GM21447 (cell line): ENCODE measurements around the gene NOC2L.
A peak's percentile ranks its signal among the peaks of the same experiment; 100 is the strongest.
"Not testable (repeated sequence)": the region's sequence is repeated elsewhere in the genome, so short reads cannot be mapped to it uniquely, and the experiment has no call there.

Experiments used
- ATAC-seq: cut with Tn5 transposase; IDR thresholded peaks from one replicate; pipeline ENCODE4 v1.9.1; 2021; ENCODE audit not compliant: unreplicated experiment

The NOC2L gene

DNA sequence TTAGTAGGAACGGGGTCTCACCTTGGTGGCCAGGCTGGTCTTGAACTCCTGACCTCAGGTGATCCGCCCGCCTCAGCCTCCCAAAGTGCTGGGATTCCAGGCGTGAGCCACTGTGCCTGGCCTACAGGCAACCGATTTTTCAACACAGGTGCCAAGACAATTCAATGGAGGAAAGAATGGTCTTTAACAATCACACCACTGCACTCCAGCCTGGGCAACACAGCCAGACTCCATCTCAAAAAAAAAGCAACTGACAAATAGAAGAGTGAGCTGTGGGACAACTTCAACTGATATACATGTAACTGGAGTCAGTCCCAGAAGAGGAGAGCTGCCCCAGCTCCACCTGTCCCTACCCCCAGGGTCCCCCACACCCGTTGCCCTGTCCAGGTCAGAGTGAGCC is 35.5 kb upstream of the NOC2L start:
- ATAC-seq = not testable (repeated sequence)

DNA sequence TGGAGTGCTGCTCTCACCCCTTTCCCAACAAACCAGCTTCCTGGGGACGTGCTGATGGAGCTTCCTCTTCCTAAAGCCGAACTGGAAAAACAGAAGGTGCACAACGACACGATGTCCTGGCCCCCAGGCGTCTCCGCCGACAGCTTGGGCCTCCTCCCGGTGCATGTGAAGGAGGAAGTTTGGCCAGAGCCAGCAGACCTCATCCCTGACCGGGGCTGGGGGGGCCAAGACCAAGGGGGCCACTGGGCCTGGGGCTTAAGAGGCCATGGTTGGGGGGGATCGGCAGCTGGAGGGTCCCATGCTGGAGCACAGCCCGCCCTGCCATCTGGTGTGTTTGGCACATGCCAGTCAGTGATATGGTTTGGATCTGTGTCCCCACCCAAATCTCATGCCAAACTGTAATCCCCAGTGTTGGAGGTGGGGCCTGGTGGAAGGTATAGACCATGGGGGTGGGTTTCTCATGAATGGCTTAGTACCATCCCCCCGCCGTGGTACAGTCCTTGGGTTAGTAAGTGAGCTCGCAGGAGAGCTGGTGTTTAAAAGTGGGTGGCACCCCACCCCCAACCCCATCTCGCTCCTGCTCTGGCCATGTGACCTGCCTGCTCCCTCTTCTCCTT is 34.4 kb upstream of the NOC2L start:
- no peak for ATAC-seq

DNA sequence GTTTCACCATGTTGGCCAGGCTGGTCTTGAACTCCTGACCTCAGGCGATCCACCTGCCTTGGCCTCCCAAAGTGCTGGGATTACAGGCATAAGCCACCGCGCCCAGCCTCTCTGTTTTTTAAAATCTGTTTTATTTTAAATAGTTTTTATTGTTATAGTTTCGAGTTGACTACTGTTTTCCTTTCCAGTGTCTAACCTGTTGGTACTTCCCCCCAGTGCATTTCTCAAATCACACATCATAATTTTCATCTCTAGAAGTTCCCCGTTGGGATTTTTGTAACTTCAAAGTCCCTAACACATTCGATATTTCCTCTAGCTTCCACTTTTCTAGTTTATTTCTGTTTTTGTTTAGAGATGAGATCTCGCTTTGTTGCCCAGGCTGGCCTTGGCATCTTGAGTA is 33.3 kb upstream of the NOC2L start:
- no peak for ATAC-seq

DNA sequence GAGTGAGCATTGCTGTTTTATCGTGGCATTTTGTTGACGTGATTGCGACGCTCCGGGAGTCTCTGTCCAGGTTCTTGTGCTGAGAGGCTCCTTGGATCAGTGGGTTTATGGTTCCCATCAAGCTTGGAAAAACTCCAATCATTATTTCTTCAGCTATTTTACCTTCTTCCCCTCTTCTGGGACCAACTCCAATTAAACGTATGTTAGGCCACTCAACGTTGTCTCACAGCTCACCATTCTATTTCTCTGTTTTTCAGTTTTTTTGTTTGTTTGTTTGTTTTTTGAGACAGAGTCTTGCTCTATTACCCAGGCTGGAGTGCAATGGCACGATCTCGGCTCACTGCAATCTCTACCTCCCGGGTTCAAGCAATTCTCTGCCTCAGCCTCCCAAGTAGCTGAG is 32.8 kb upstream of the NOC2L start:
- ATAC-seq = no peak

DNA sequence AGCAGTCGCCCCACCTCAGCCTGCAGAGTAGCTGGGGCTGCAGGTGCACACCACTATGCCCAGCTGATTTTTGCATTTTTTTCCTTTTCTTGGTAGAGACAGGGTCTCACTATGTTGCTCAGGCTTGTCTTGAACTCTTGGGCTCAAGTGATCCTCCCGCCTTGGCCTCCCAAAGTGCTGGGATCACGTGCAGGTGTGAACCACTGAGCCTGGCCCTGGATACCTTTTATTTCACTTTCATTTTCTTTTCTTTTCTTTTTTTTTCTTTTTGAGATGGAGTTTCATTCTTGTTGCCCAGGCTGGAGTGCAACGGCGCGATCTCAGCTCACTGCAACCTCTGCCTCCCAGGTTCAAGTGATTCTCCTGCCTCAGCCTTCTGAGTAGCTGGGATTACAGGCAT is 32.2 kb upstream of the NOC2L start:
- not testable (repeated sequence) for ATAC-seq

DNA sequence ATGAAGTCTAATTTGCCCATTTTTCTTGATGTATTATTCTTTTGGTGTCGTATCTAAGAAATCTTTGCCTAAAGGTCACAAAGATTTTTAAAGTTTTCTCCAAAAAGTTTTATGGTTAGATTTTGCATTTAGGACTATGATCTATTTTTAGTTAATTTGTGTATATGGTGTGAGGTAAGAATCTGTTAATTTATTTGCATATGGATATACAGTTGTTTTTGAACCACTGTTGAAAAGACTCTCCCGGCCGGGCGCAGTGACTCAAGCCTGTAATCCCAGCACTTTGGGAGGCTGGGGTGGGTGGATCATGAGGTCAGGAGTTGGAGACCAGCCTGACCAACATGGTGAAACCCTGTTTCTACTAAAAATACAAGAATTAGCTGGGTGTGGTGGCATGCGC is 29.0 kb upstream of the NOC2L start:
- ATAC-seq = not testable (repeated sequence)

DNA sequence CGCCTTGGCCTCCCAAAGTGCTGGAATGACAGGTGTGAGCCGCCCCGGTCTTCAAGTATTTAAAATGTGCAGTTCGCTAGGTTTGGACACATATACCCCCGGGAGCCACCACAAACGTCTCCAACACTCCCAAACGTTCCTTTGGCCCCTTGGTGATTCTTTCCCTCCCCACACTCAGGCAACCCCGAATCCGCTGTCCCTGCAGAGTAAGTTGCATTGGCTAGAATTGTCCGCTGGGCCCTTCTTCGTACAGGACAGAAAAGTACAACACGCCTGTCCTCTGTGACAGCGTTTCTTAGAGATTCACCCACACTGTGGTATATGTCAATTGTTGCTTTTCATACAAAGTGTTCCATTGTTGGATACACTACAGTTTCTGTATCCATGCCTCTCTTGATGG is 26.1 kb upstream of the NOC2L start:
- no peak for ATAC-seq

DNA sequence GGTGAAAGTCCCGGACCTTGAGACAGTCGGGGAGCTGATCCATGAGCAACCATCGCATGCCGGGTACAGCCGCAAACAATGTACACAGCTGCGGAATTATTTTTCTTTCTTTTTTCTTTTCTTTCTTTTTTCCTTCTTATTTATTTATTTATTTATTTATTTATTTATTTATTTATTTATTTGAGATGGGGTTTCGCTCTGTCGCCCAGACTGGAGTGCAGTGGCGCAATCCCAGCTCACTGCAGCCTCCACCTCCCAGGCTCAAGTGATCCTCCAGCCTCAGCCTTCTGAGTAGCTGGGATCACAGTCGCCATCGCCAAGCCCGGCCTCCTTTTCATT is 25.4 kb upstream of the NOC2L start:
- ATAC-seq = no peak

DNA sequence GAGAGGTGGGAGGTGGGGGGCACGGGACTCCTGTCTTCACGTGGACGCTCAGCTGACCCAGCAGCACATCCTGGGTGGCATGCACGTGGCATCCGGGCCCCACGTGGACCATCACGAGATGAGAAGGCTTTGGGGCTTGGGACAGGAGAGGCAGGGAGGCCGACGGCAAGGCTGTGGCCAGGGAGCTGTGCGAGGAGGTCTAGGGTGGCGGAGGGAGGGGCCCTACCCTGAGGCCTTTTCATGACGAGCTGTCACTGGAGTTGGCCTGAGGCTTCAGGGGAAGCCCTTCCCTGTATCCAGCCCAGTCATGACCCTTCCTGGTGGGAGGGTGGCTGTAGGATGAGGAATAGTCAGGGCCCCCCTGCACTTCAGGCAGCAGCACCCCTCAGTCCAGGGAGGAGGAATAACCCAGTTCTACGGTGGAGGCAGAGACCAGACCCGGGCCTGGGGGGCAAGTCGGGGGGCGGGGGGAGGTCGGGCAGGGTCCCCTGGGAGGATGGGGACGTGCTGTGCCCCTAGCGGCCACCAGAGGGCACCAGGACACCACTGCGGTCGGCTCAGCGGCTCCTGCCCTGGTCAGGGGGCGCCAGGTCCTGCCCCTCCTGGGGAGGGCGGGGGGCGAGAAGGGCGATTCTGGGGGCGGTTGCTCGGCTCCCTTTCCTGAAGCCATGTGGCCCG is 24.9 kb upstream of the NOC2L start:
- ATAC-seq = no peak

DNA sequence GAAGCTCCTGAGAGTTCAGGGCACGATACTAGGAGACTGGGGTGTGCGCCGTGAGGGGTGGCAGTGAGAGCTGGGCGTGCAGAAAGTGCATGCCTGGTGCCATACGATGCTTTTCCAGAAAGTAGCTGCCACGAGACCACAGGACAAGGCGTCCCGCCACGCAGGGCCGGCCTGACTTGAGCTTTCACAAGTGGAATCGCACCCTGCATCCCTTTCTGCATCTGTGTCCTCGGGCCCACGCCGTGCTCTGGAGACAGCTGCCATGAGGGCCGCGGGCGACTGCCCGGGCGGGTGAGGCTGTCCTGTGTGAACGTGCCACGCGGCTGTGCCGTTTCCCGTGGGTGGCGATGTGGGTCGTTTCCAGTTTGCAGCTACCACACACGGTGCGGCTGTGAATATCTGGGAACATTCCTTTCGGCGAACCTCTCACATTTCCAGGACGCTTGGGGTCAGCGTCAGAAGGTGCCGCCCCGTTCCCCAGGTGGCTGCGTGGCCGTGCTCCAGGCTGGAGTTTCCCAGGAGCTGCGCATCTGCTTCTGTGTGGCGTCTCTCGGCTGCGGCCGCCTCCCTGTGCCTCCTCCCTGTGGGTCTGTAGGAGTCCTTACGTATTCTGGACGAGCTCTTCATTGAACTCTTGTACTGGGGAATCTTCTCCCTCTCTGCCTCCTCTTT is 23.8 kb upstream of the NOC2L start:
- no peak for ATAC-seq

DNA sequence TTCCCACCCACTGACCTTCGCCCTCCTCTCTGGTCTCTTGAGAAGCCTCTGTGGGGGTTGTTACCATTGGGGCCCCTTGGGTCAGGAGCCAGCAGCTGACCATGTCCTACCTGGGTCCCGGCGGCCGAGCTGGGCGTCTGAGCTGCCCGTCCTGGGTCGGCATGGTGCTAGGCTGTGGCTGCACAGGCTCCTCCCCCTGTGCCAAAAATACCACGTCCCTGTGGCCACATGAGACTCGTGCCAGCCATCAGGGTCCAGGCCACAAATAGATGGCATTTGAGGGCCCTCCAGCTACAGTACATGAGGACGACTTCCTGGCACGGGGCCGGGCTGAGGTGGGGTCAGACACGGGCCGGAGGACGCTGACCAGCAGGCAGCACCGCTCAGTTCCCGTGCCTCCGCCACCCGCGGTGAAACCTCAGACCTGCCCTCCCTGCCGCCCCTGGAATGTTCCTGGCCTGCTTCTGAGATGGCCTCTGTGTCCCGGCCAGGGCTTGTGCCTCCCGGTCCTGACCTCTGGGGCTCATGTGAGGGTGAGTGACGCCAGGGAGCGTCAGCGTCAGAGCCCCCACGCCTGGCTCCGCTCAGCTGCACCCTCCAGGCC is 23.0 kb upstream of the NOC2L start, which contains the start of gene PERM1:
TSS of gene PERM1 (minus strand) at position 139 of the 604 bp plus-strand sequence. CDS start 1,064 bp downstream, outside the sequence.
- no peak for ATAC-seq

DNA sequence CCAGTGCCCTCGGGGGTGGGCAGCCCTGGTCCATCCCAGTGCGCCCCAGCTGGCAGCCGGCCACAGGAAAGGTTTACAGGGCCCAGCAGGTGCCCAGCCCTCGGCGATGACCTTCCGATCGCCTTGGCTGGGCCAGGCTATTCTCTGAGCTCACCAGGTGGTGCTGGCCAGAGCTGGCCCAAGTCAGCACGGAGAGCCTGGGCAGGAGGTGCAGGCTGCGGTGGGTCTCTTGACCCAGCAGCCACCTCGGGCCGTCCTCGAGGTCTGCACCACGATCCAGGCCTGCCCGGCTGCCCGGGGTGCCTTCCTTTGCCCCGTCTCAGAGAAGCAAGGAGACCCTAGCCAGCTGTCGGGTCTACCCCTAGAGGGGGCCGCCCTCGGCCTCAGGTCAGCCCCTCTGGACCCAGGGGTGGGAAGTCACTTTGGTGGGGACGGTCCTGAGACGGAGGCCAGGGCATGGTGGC is 22.5 kb upstream of the NOC2L start:
- no peak for ATAC-seq

DNA sequence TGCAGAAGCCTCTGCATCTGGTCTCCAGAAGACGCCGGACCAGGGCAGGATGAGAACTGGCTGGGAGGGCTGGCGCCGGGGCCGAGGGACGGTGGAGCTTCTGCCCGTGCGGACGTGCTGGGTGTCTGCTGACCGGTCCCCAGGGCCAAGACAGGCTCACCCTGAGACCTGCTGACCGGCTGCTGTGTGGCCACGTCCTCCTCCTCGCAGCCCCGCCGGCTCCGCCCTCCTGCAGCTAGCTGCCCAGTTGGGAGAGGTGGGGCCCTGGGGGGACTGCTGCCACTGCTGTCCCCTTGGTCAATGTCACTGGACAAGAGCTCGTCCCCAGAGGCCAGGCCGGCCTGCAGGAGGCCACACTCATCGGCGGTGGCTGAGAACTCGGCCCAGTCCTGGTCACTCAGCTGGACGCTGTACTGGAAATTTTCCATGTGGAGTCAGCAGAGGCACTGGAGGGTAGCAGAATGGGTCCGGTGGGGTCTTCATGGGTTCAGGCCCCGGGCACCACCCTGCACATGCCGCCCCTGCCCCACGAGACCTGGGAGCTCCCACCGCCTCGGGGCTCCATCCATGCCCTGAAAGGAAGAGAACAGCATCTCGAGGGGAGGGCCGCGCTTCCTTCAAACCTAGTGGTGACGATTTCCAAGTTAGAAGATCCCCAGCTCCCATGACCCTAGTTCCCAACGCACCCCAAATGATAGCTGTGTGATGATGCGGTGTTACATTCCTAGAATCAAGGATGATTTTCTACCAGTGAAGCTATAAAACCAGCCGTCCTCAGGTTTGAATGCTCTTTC is 21.7 kb upstream of the NOC2L start:
- ATAC-seq = no peak

DNA sequence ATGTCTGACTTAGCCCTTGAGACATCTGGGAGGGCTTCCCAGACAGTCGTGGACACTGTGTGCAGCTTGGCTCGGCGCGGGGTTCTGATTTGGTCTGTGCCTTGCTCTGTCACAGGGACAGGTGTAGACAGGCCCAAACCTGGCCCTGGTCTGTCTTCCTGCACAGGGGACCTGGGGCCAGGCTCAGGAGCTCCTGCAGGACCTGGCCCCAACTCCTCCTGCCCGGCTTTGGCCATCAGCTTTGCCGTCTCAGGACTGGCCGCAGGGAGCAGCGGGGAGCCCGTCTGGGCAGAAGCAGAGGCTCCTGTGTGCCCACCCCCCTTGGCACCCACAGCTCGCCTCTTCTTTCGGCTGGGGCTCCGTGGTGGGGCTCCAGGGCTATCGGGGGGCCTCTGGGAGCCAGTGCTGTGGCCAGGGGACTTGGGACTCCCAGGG is 21.1 kb upstream of the NOC2L start:
- ATAC-seq = no peak

DNA sequence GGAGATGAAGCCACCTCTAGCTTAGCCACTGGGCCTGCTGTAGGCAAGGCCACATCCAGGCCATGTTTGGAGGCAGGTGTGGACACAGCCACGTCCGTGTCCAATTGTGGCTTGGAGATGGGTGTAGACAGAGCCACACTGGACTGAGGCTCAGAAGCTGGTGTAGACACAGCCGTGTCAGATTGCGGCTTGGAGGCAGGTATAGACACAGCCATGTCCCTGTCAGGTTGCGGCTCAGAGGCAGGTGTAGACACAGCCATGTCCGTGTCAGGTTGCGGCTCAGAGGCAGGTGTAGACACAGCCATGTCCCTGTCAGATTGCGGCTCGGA is 20.7 kb upstream of the NOC2L start:
- no peak for ATAC-seq

DNA sequence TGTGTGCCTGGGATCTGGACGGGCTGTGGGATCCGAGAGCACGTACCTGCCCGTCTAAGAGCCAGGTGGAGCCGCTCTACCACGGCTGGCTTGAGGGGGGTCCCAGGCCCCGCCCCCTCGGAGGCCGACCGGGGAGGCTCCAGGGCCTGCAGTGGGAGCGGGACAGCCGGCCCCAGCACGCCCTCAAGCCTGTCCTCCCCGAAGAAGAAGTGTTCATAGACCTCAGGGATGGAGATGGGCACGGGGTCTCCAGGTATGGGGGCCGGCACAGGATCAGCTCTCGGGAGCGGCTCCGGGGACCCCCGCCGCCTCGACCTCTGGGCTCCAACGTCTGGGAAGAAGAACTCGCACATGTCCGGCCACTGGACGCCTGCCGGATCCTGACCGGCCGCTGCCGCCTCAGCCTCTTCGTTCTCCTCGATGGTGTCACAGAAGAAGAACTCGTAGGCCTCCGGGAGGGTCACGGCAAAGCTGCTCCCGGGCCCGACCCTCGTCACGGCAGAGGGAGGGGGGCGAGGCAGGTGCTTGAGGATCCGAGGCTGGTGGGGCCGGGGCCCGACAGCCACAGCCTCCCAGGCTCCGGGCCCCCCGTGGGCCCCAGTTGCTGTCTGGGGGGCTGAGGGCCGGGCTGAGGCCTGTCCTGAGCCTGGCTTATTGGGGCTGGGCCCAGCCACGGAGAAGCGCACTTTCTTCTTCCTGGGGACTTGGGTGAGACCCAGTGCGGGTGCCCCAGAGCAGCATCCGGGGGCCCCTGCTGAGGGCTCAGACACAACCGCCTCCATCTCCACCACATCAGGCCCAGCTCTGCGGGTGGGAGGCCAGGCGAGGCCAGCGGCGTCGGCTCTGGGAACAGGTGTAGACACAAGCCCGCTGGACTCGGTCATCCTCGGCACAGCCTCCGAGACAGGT is 20.0 kb upstream of the NOC2L start:
- ATAC-seq = no peak

DNA sequence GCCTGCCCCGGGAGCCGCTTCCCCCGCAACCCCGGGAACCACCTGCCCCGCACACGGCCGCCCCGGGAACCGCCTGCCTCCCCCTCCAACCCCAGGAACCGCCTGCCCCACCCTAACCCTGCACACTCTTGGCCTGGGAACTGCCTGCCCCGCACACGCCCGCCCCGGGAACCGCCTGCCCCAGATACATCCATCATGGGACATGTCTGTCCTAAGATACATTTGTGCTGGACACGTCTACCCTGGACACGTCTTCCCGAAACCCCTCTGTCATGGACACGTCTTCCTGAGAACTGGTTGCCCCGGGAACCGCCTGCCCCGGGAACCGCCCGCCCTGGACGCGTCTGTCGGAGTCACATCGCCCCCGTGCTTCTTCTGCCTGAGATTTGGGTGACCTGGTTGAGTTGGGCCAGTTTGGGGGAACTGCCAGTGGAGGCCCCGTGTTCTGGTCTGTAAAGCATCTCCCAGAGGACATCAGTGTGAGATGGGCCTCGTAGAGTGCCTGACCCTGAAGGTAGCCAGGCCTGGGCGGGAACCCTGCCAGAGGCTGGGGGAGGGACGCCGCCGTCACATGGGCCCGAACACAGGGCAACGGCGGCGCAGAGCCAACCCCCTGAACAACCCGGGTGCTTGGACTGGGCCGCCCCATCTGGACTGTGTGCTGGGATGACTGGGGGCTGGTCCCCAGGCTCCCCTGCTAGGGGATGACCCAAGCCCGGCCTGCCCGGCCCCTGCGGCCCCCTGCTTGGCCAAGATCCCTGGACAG is 19.2 kb upstream of the NOC2L start:
- no peak for ATAC-seq

DNA sequence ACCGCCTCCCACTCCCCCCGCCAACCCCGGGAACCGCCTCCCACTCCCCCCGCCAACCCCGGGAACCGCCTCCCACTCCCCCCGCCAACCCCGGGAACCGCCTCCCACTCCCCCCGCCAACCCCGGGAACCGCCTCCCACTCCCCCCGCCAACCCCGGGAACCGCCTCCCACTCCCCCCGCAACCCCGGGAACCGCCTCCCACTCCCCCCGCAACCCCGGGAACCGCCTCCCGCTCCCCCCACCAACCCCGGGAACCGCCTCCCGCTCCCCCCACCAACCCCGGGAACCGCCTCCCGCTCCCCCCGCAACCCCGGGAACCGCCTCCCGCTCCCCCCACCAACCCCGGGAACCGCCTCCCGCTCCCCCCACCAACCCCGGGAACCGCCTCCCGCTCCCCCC is 17.7 kb upstream of the NOC2L start:
- not testable (repeated sequence) for ATAC-seq

DNA sequence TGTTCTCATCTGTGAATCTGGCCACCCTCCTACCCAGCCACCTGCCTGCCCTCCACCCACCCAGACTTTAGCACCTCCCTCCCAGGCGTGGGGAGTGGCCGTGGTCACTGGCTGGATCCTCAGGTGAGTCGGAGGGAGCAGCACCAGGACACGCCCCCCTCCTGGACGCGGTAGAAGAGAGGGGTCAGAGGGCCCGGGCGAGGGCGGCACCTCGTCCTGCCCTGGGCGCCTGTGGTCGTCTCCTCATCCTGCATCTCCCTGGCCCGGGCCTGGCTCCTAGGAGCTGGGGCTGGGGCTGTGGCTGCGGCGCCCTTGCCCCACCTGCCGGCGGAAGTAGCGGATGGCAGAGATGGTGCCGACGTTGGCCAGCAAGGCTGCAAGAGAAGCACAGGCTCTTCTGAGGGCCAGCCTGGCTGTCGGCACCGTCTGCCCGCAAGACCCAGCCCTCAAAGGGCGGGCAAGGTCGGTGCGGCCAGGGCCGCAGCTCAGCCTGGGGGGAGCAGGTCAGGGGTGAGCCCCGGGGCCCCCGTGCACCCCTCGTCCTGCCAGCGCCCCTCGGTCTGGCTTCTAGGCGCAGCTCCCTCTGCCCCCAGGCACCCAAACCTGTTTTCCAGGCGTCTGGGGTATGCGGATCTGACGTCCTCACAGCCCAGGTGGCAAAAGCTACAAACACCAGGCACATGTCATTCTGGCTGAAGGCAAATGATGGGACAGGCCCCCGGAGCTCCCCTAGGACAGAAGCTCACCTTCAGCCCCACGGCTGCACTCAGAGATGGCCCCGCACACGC is 17.0 kb upstream of the NOC2L start:
- ATAC-seq = peak; percentile 48
